ENCODE results near the gene LAPTM5. TPM values are rescaled to one million over a fixed set of nuclear protein-coding genes. Genes with fewer than 3 reads are reported as not detected.

Gene LAPTM5
- total RNA-seq, 1 experiment from 2014 or later = 0.15 TPM

DNA sequence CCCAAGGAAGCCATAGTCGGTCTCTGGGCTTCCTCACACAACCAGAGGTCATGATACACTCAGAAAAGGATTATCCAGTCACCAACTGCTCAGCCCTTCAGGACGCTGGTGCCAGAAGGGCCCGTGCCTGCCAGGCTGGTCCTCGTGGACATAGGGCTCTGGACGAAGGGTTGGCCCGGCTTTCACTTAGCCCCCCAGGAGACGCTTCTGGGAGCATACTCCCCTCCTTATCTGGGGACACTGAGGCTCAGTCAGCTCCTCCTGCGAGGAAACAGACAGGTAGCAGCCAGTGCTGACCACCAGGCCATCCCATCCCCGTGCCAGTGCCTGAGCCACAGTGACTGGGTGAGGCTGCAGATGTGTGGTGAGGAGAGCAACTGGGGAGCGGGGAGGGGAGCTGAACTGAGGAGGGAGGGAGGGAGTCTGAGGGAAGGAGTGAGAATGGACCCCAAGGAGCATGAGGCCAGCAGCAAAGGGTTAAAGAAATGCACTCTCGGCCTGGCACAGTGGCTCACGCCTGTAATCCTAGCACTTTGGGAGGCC lies 17.9 kb upstream of the LAPTM5 start:
- no peak overlapping the region for H2BK20ac ChIP-seq (ENCODE audit: low read depth, low read length, poor library complexity, severe bottlenecking)
- no peak overlapping the region for H2BK120ac ChIP-seq (ENCODE audit: low read depth, low read length, poor library complexity, severe bottlenecking)
- no peaks in the 10 kb centered on the region for H3K9me3 ChIP-seq (ENCODE audit: control insufficient read depth, low read depth, low read length)
- H3K4me1 ChIP-seq (ENCODE audit: insufficient read depth, low read length) = no peaks in the 10 kb centered on the region
- H3K18ac ChIP-seq (ENCODE audit: insufficient read length, low read depth, low read length) = no peak overlapping the region
- H4K91ac ChIP-seq (ENCODE audit: insufficient read length, low read depth, low read length) = no peak overlapping the region
- Mint-ChIP-seq H3K9me3 (no peaks in the 10 kb centered on the region), H3K27me3 (ENCODE audit: low read depth) (peaks cover 12% of the 10 kb centered on the region), H3K4me3 (no peak overlapping the region; a peak in 1 of 5 replicates), H3K4me1 (peaks cover 5 to 22% of the 10 kb centered on the region in 2 experiments), H3K27ac (peak overlapping the region in 1 of 3 experiments; percentile 72; a peak in 1 of 7 replicates), H3K36me3 (ENCODE audit: insufficient read depth in 1 of 3, low read depth in 3 of 3) (no peaks in the 10 kb centered on the region)
- H3K56ac ChIP-seq (ENCODE audit: insufficient read length, low read depth, low read length) = no peak overlapping the region
- H2AFZ ChIP-seq (ENCODE audit: low read length) = no peak overlapping the region
- H3K27me3 ChIP-seq (ENCODE audit: insufficient read depth, low read length) = no peaks in the 10 kb centered on the region
- H3K14ac ChIP-seq (ENCODE audit: insufficient read depth, low read length) = no peak overlapping the region
- no peak overlapping the region for H3T11ph ChIP-seq (ENCODE audit: low read length)
- H4K20me1 ChIP-seq (ENCODE audit: control insufficient read depth, insufficient read depth, insufficient read length) = no peaks in the 10 kb centered on the region
- DNase-seq = no peak
- H2BK15ac ChIP-seq (ENCODE audit: low read depth, low read length) = no peak overlapping the region
- H4K8ac ChIP-seq (replicated peaks; ENCODE audit: insufficient read length, low read depth, low read length) = no peak overlapping the region
- H2BK5ac ChIP-seq (ENCODE audit: insufficient read length, low read length) = no peak overlapping the region
- no peaks in the 10 kb centered on the region for H3K79me2 ChIP-seq (ENCODE audit: insufficient read depth, low read length)
- TF ChIP-seq, protein P1, sequence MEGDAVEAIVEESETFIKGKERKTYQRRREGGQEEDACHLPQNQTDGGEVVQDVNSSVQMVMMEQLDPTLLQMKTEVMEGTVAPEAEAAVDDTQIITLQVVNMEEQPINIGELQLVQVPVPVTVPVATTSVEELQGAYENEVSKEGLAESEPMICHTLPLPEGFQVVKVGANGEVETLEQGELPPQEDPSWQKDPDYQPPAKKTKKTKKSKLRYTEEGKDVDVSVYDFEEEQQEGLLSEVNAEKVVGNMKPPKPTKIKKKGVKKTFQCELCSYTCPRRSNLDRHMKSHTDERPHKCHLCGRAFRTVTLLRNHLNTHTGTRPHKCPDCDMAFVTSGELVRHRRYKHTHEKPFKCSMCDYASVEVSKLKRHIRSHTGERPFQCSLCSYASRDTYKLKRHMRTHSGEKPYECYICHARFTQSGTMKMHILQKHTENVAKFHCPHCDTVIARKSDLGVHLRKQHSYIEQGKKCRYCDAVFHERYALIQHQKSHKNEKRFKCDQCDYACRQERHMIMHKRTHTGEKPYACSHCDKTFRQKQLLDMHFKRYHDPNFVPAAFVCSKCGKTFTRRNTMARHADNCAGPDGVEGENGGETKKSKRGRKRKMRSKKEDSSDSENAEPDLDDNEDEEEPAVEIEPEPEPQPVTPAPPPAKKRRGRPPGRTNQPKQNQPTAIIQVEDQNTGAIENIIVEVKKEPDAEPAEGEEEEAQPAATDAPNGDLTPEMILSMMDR (conservative IDR thresholded peaks at IDR 0.05) = no peak
- no peaks in the 10 kb centered on the region for H3K23me2 ChIP-seq (ENCODE audit: insufficient read length, low read depth, low read length, poor library complexity, severe bottlenecking)
- H3K79me1 ChIP-seq (ENCODE audit: insufficient read depth, low read depth, low read length, poor library complexity, severe bottlenecking) = no peaks in the 10 kb centered on the region
- no peak overlapping the region for H4K5ac ChIP-seq (ENCODE audit: insufficient read length, low read depth, low read length)
- H3K23ac ChIP-seq (ENCODE audit: insufficient read length, low read depth, low read length) = no peak overlapping the region
- H2AK5ac ChIP-seq (ENCODE audit: insufficient read length, low read length) = no peak overlapping the region
- no peak overlapping the region for H3K27ac ChIP-seq (ENCODE audit: insufficient read length, low read depth, low read length)
- no peak overlapping the region for H3K4me2 ChIP-seq (ENCODE audit: insufficient read depth, insufficient read length, low read length)
- H3K9ac ChIP-seq (ENCODE audit: extremely low read depth, insufficient read length, low read length) = no peak overlapping the region
- no peak overlapping the region for H2BK12ac ChIP-seq (ENCODE audit: insufficient read length, low read depth, low read length)
- no CpG with 5 or more reads among the region's 12 CpGs for WGBS (ENCODE audit: extremely low coverage, insufficient read length, low lambda C conversion rate)
- H3K4ac ChIP-seq (ENCODE audit: low read depth, low read length) = no peak overlapping the region
